Pulmonary artery endothelial cell (primary cell): ENCODE measurements around the gene ROBO1. TPM values are rescaled to one million over a fixed set of nuclear protein-coding genes. Genes with fewer than 3 reads are reported as not detected.
"Not testable (repeated sequence)": the region's sequence is repeated elsewhere in the genome, so short reads cannot be mapped to it uniquely, and the experiment has no call there.

Source experiments
- DNase-seq: peaks from one replicate; pipeline ENCODE4 v3.0.0-alpha.2; 2011; ENCODE audit warnings: low read depth, low spot score
- total RNA-seq: library from RNA; depleted of rRNA; stranded (reverse); fragments of >200 nt; gene quantifications from 2 replicates; pipeline ENCODE4 v1.2.3, GENCODE V29; 2014

The ROBO1 gene
- total RNA-seq, 1 donor from 2014 or later: 26.4 TPM

GRCh38 chr3:78918361-78919020 is 849.3 kb downstream of the ROBO1 start:
- DNase-seq: no peak

GRCh38 chr3:78917536-78917935 is 850.3 kb downstream of the ROBO1 start:
- no peak for DNase-seq

GRCh38 chr3:78913711-78914110 is 854.1 kb downstream of the ROBO1 start:
- DNase-seq: no peak

GRCh38 chr3:78912687-78913086 is 855.1 kb downstream of the ROBO1 start:
- no peak for DNase-seq

GRCh38 chr3:78912259-78912658 is 855.5 kb downstream of the ROBO1 start:
- no peak for DNase-seq

- DNase-seq: no peak
These were observed 856.4 kb downstream of the ROBO1 start for GRCh38 chr3:78911394-78911793.

- DNase-seq: no peak
These were observed 859.6 kb downstream of the ROBO1 start for GRCh38 chr3:78908236-78908635.

- no peak for DNase-seq
These were observed 860.4 kb downstream of the ROBO1 start for GRCh38 chr3:78907367-78907766.

- DNase-seq: no peak
These were observed 860.9 kb downstream of the ROBO1 start for GRCh38 chr3:78906930-78907329.

GRCh38 chr3:78906245-78906644 is 861.6 kb downstream of the ROBO1 start:
- no peak for DNase-seq

- DNase-seq: no peak
These were observed 862.1 kb downstream of the ROBO1 start for GRCh38 chr3:78905700-78906099.

GRCh38 chr3:78901544-78901943 is 866.3 kb downstream of the ROBO1 start:
- DNase-seq: no peak

- no peak for DNase-seq
These were observed 866.9 kb downstream of the ROBO1 start for GRCh38 chr3:78900880-78901279.

- no peak for DNase-seq
These were observed 867.4 kb downstream of the ROBO1 start for GRCh38 chr3:78900426-78900825.

- no peak for DNase-seq
These were observed 872.3 kb downstream of the ROBO1 start for GRCh38 chr3:78895528-78895927.

- DNase-seq: no peak
These were observed 873.0 kb downstream of the ROBO1 start for GRCh38 chr3:78894787-78895186.

GRCh38 chr3:78893161-78893560 is 874.6 kb downstream of the ROBO1 start:
- no peak for DNase-seq

GRCh38 chr3:78889348-78889747 is 878.5 kb downstream of the ROBO1 start:
- no peak for DNase-seq

GRCh38 chr3:78888635-78889034 is 879.2 kb downstream of the ROBO1 start:
- DNase-seq: no peak

GRCh38 chr3:78887547-78888011 is 880.2 kb downstream of the ROBO1 start:
- no peak for DNase-seq

GRCh38 chr3:78887029-78887428 is 880.8 kb downstream of the ROBO1 start:
- DNase-seq: no peak

GRCh38 chr3:78884567-78884966 is 883.2 kb downstream of the ROBO1 start:
- DNase-seq: not testable (repeated sequence)

- DNase-seq: no peak
These were observed 885.5 kb downstream of the ROBO1 start for GRCh38 chr3:78882251-78882650.

- DNase-seq: no peak
These were observed 886.3 kb downstream of the ROBO1 start for GRCh38 chr3:78881501-78881900.
